Dendritic cell treated with granulocyte-macrophage colony-stimulating factor and Interleukin-4, amounts not matched to agents 40 ng/mL and 50 ng/mL, for 4 days (primary cell): Measurements from ENCODE around the gene SLC29A3.

Source experiments
- H3K27ac Mint-ChIP-seq: one replicate; pipeline ENCODE4 v1.8.0; 2022; ENCODE audit warnings: mild to moderate bottlenecking, mixed read lengths
- H3K27me3 Mint-ChIP-seq: one replicate; pipeline ENCODE4 v1.8.0; 2022; ENCODE audit warnings: mild to moderate bottlenecking, mixed read lengths
- H3K36me3 Mint-ChIP-seq: one replicate; pipeline ENCODE4 v1.8.0; 2022; ENCODE audit warnings: low read depth, mixed read lengths
- H3K4me1 Mint-ChIP-seq: one replicate; pipeline ENCODE4 v1.8.0; 2022; ENCODE audit warnings: low read depth, mixed read lengths
- H3K4me3 Mint-ChIP-seq: one replicate; pipeline ENCODE4 v1.8.0; 2022; ENCODE audit warnings: mild to moderate bottlenecking, moderate library complexity, mixed read lengths
- H3K9me3 Mint-ChIP-seq: one replicate; pipeline ENCODE4 v1.8.0; 2022; ENCODE audit warnings: mixed read lengths
- intact Hi-C: fragments of 100-400 bp; cut with micrococcal nuclease; formaldehyde crosslinking; loops from one replicate; pipeline ENCODE4 v1.15.0; 2022

Gene SLC29A3

DNA sequence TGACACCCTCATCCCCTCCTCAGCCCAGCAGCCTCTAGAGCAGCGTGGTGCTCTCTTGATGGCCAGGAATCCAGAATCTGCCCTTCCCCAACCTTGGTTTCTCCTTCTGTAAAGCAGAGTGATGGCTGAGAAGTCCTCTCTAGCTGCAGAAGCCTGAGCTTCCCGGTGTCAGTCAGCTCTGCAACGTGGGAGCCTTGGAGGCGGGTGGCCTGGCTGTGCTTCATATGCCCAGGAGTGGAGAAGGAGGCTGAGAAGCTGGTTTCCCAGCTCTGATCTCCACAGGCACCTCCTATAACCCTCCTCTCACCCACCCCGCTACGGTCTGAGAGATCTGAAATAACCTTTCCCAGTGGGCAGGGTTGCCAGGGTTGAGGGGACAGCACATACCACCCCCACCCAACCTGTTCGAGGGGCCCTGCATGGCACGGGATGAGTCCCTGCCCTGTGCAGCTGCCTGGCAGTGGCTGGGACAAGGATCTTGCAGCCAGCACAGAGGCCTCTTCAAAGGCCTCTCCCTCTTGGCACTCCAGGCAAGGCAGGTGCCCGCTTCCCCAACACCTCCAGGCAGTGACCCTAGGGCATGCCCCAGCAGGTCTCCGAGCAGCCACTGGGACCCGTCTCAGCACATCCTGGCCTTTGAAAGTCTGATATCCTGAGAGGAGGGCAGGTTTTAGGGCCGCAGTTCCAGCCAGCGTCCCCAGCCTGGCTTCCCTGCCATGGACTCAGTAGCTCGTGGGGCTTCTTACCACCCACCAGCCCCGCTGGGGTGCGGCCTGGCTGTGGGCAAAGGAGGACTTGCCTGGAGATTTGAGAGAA is 18.3 kb upstream of the SLC29A3 start:
- Mint-ChIP-seq H3K4me1 (peaks cover 44% of the 10 kb centered on the region), H3K27ac (peak overlapping the region; percentile 83), H3K9me3 (no peaks in the 10 kb centered on the region), H3K36me3 (no peaks in the 10 kb centered on the region), H3K4me3 (no peak overlapping the region), H3K27me3 (no peaks in the 10 kb centered on the region)
- intact Hi-C loops, result no loop called here

GRCh38 chr10:71301371-71301916 is 17.6 kb upstream of the SLC29A3 start:
- H3K4me1 Mint-ChIP-seq, result peaks cover 44% of the 10 kb centered on the region
- H3K27me3 Mint-ChIP-seq, result no peaks in the 10 kb centered on the region
- no peaks in the 10 kb centered on the region for H3K9me3 Mint-ChIP-seq
- peak overlapping the region; percentile 83 for H3K27ac Mint-ChIP-seq
- intact Hi-C loops, result no loop called here
- no peaks in the 10 kb centered on the region for H3K36me3 Mint-ChIP-seq
- no peak overlapping the region for H3K4me3 Mint-ChIP-seq

GRCh38 chr10:71302451-71302850 is 16.6 kb upstream of the SLC29A3 start:
- Mint-ChIP-seq H3K4me3 (no peak overlapping the region), H3K36me3 (no peaks in the 10 kb centered on the region), H3K9me3 (no peaks in the 10 kb centered on the region), H3K27ac (peak overlapping the region; percentile 83), H3K4me1 (peaks cover 48% of the 10 kb centered on the region), H3K27me3 (no peaks in the 10 kb centered on the region)
- intact Hi-C loops, result no loop called here

GRCh38 chr10:71302874-71303568 is 16.0 kb upstream of the SLC29A3 start:
- H3K27ac Mint-ChIP-seq, result no peak overlapping the region
- H3K36me3 Mint-ChIP-seq, result no peaks in the 10 kb centered on the region
- no peaks in the 10 kb centered on the region for H3K27me3 Mint-ChIP-seq
- intact Hi-C loops, result no loop called here
- no peaks in the 10 kb centered on the region for H3K9me3 Mint-ChIP-seq
- H3K4me1 Mint-ChIP-seq, result peaks cover 50% of the 10 kb centered on the region
- no peak overlapping the region for H3K4me3 Mint-ChIP-seq

GRCh38 chr10:71303569-71303907 is 15.5 kb upstream of the SLC29A3 start:
- Mint-ChIP-seq H3K9me3 (no peaks in the 10 kb centered on the region), H3K4me3 (no peak overlapping the region), H3K27ac (no peak overlapping the region), H3K4me1 (peaks cover 52% of the 10 kb centered on the region), H3K36me3 (no peaks in the 10 kb centered on the region), H3K27me3 (no peaks in the 10 kb centered on the region)
- intact Hi-C loops, result no loop called here

DNA sequence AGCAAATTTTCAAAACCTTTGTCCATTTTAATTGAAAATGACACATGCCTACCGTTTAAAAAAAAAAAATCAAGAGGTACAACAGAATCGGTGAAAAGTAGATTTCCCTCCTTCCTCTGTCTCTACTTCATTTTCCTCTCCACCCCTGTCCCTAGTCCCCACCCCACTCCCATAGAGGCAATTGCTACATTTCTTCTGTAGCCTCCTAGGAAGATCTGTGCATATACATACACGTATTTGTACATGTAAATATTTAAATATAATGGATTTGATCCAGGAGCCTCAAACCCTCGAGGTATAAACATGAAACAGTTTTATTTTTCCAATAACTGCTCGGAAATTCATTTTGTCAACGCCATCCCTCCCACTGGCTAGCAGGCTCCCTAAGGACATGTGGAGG is 14.1 kb upstream of the SLC29A3 start:
- no peaks in the 10 kb centered on the region for H3K9me3 Mint-ChIP-seq
- no peak overlapping the region for H3K27ac Mint-ChIP-seq
- peaks cover 52% of the 10 kb centered on the region for H3K4me1 Mint-ChIP-seq
- intact Hi-C loops, result no loop called here
- H3K36me3 Mint-ChIP-seq, result no peaks in the 10 kb centered on the region
- no peak overlapping the region for H3K4me3 Mint-ChIP-seq
- H3K27me3 Mint-ChIP-seq, result no peaks in the 10 kb centered on the region

DNA sequence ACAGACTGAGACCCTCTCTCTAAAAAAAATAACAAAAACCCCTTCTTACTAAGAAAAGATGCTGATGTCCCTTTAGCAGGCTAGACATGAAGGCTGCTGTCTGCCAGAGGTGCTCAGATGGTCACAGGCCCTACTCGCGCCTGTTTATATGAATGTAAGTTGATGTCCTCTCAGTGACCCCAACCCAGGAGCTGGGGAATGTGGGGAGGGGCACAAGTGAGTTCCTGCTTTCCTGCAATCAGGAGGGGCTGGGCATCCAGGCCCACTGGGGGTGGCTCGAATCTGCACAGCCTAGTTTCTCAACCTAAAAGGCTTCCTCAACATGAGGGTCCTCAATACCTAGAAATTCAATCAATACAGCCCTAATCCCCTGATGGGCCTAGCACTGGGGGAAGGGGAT is 12.1 kb upstream of the SLC29A3 start:
- H3K27ac Mint-ChIP-seq, result peak overlapping the region; percentile 49
- H3K36me3 Mint-ChIP-seq, result no peaks in the 10 kb centered on the region
- H3K4me3 Mint-ChIP-seq, result no peak overlapping the region
- peaks cover 50% of the 10 kb centered on the region for H3K4me1 Mint-ChIP-seq
- H3K9me3 Mint-ChIP-seq, result no peaks in the 10 kb centered on the region
- H3K27me3 Mint-ChIP-seq, result no peaks in the 10 kb centered on the region
- intact Hi-C loops, result no loop called here

GRCh38 chr10:71307469-71308085 is 11.5 kb upstream of the SLC29A3 start:
- Mint-ChIP-seq H3K27ac (peak overlapping the region; percentile 49), H3K4me1 (peaks cover 50% of the 10 kb centered on the region), H3K4me3 (no peak overlapping the region), H3K27me3 (no peaks in the 10 kb centered on the region), H3K9me3 (no peaks in the 10 kb centered on the region), H3K36me3 (no peaks in the 10 kb centered on the region)
- intact Hi-C loops, result no loop called here

DNA sequence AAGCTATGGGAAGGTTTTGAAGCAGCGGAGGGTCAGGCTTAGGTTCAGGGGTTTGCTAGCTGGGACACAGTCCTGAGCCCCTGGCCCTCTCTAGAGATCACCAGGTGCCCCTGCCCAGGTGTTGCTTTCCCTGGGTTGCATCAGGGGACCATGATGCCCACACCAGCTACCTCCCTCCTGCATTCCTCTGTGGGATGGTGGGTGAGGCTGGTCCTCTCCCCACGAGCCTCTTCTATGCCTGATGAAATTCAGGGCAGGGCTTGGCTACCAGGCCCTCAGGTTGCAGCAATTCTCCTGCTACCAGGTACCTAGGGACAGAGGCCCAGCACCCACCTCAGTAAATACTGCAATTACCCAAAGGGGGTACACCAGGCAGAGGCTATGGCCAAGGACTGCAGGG is 10.8 kb upstream of the SLC29A3 start:
- Mint-ChIP-seq H3K27ac (peak overlapping the region; percentile 49), H3K9me3 (no peaks in the 10 kb centered on the region), H3K27me3 (peaks cover 5% of the 10 kb centered on the region), H3K4me1 (peaks cover 52% of the 10 kb centered on the region), H3K4me3 (no peak overlapping the region), H3K36me3 (no peaks in the 10 kb centered on the region)
- intact Hi-C loops, result no loop called here

- no peaks in the 10 kb centered on the region for H3K36me3 Mint-ChIP-seq
- no peaks in the 10 kb centered on the region for H3K9me3 Mint-ChIP-seq
- no peak overlapping the region for H3K27ac Mint-ChIP-seq
- peaks cover 54% of the 10 kb centered on the region for H3K4me1 Mint-ChIP-seq
- H3K4me3 Mint-ChIP-seq, result no peak overlapping the region
- H3K27me3 Mint-ChIP-seq, result peaks cover 11% of the 10 kb centered on the region
- intact Hi-C loops, result no loop called here
Observed at GRCh38 chr10:71308985-71309384, 10.1 kb upstream of the SLC29A3 start.

GRCh38 chr10:71309919-71310318 is 9.1 kb upstream of the SLC29A3 start:
- peaks cover 58% of the 10 kb centered on the region for H3K4me1 Mint-ChIP-seq

GRCh38 chr10:71312220-71312619 is 6.8 kb upstream of the SLC29A3 start:
- intact Hi-C loops, result loop anchor here (5.0 to 10.0 kb wide), 5 partner anchors 173 to 733 kb away; no protein-coding TSS in a partner anchor
- H3K27ac Mint-ChIP-seq, result no peak overlapping the region
- H3K4me3 Mint-ChIP-seq, result no peak overlapping the region
- H3K36me3 Mint-ChIP-seq, result no peaks in the 10 kb centered on the region
- H3K27me3 Mint-ChIP-seq, result peaks cover 11% of the 10 kb centered on the region
- peaks cover 74% of the 10 kb centered on the region for H3K4me1 Mint-ChIP-seq
- H3K9me3 Mint-ChIP-seq, result no peaks in the 10 kb centered on the region

More at GRCh38 chr10:71309919-71310318, 9.1 kb upstream of the SLC29A3 start:
- Mint-ChIP-seq H3K36me3 (no peaks in the 10 kb centered on the region), H3K9me3 (no peaks in the 10 kb centered on the region), H3K4me3 (peak overlapping the region; percentile 2), H3K27me3 (peaks cover 11% of the 10 kb centered on the region), H3K27ac (peak overlapping the region; percentile 73)
- intact Hi-C loops, result loop anchor here (5.0 to 10.0 kb wide), 5 partner anchors 175 to 735 kb away; no protein-coding TSS in a partner anchor

- no peak overlapping the region for H3K4me3 Mint-ChIP-seq
- intact Hi-C loops, result loop anchor here (5.0 to 10.0 kb wide), 5 partner anchors 172 to 732 kb away; no protein-coding TSS in a partner anchor
Observed at GRCh38 chr10:71312811-71313789, 6.0 kb upstream of the SLC29A3 start.

More at GRCh38 chr10:71312811-71313789, 6.0 kb upstream of the SLC29A3 start:
- no peaks in the 10 kb centered on the region for H3K36me3 Mint-ChIP-seq
- peaks cover 74% of the 10 kb centered on the region for H3K4me1 Mint-ChIP-seq
- no peaks in the 10 kb centered on the region for H3K9me3 Mint-ChIP-seq
- peaks cover 11% of the 10 kb centered on the region for H3K27me3 Mint-ChIP-seq
- peak overlapping the region; percentile 51 for H3K27ac Mint-ChIP-seq
